Mononuclear cell (primary cell): Measurements from ENCODE around the gene SEPTIN10. TPM values are rescaled to one million over a fixed set of nuclear protein-coding genes. Genes with fewer than 3 reads are reported as not detected.

Experiments used
- H3K27me3 ChIP-seq: 2 replicates; pipeline ENCODE4 v1.6.0; 2011; ENCODE audit warnings: low read length, control low read depth; ENCODE audit not compliant: insufficient read depth
- H3K4me1 ChIP-seq: 2 replicates; pipeline ENCODE4 v1.5.1; 2011; ENCODE audit warnings: mild to moderate bottlenecking, low read length, control low read depth; ENCODE audit not compliant: insufficient read depth
- H3K4me3 ChIP-seq: 2 replicates; pipeline ENCODE4 v1.5.1; 2011; ENCODE audit warnings: mild to moderate bottlenecking, low read length, moderate library complexity
- H3K9me3 ChIP-seq: 2 replicates; pipeline ENCODE4 v1.5.1; 2011; ENCODE audit warnings: low read depth, mild to moderate bottlenecking, control low read depth, low read length
- total RNA-seq: library from RNA; depleted of rRNA; stranded (reverse); fragments of >200 nt; gene quantifications from one replicate; pipeline ENCODE4 v1.2.3, GENCODE V29; 2012

SEPTIN10 gene
- total RNA-seq, 1 donor, result 3.7 TPM

DNA sequence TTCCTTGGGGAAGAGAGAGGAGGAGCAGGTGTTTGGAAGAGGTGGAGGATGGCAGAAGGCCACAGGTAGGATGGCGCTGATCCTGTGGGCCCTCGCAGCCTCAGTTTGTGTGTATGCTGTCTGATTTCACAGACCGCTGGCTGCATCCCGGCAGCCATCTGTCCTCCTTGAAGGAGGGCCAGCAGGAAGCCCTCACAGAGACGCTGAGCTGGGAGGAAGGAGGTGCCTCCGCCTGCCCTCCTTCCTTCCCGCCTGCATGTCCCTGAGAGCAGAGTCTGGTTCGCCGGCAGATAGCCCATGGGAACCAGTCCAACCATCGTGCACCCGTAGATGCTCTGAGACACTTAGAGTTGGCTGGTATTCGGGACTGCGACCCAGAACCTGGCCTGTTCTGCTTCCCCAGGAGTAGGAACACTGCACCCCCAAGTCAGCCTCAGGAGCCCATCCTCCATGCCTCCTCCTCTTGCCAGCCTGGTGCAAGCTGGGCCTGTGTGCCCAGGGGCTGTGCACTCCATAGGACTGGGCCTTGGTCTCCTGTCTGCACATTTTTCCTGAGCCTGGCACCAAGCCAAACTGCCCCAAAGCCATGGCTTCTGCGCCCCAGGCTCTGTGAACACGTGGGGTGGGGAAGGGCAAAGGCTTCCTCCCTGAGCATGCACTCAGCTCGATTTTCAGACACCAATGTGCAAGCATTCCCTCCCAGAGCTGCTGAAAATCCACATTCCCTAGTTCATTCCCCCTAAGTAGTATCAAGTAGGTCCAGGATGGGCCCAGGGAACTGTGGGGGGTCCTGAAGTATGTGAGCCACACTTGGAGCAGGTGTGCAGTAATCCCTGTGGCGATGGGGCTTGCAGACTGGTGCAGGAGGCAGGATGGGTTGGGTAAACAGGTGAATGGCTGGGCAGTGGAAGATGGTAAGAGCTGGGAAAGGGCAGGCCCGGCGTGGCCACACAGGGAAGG is 115.6 kb downstream of the SEPTIN10 start:
- no peaks in the 10 kb centered on the region for H3K4me1 ChIP-seq
- no peaks in the 10 kb centered on the region for H3K27me3 ChIP-seq
- no peak overlapping the region for H3K4me3 ChIP-seq
- H3K9me3 ChIP-seq, result no peaks in the 10 kb centered on the region

DNA sequence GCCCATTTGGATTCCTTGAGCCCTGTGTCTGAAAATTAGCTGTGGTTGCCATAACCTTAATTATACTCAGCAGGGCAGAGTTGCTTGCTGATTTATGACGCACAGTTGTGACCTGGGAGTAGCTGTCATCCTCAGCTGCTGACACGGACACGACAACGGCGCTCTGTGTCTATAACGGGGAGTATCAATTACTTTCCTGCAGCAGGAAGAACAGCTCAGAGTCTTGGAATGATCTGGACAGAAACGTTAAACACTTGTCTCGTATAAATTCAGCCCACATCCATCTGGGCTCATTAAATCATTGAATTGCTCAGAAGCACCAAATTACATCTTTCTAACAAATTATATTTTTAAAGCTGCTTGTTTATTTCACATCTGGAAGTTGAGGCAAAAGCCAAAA is 116.3 kb downstream of the SEPTIN10 start:
- H3K9me3 ChIP-seq, result no peaks in the 10 kb centered on the region
- H3K4me1 ChIP-seq, result no peaks in the 10 kb centered on the region
- H3K4me3 ChIP-seq, result no peak overlapping the region
- no peaks in the 10 kb centered on the region for H3K27me3 ChIP-seq

DNA sequence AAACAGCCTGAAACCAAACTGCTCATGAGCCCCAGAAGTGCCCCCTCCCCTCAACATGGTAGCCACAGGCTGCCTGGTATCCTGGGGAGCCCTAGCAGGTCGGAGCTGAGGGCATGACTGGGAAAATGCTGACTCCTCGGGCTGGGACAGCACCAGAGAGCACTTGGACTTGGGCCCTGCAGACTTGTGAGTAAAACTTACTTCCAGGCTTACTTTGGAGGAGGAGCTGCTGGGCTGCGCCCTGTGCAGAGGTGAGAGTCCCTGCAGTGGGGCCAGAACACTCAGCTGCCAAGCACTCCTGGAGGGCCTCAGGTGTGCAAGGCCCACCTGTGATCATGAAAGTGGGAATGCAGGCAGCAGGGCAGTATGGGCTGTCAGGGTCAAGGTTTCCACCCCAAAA is 119.4 kb downstream of the SEPTIN10 start:
- no peak overlapping the region for H3K4me3 ChIP-seq
- no peaks in the 10 kb centered on the region for H3K27me3 ChIP-seq
- H3K9me3 ChIP-seq, result no peaks in the 10 kb centered on the region
- H3K4me1 ChIP-seq, result no peaks in the 10 kb centered on the region

DNA sequence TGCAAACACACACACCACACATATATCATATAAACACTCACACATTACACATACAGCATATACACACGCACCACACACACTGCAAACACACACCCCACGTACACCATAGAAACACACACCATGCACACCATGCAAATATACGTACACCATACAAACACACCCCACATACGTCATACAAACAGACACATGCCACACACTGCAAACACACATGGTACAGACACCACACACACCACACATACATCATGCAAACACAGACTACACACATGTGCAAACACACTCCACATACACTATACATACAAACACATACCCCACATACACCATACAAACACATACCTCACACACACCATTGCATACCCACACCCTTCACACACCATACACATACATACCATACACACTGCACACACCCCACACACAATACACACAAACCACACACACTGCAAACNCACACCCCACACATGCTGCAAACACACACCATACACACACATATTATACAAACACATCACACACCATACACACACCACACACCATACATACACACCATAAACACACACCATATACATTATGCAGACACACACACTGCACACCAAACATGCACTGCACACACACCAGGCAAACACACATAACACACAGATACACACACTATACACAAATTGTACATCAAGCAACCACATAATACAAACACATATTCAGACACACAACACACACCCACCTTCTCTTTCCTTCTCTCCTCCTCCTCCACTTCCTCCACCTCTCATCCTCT is 120.4 kb downstream of the SEPTIN10 start:
- Histone ChIP-seq H3K4me3 (no peak overlapping the region), H3K27me3 (no peaks in the 10 kb centered on the region), H3K9me3 (no peaks in the 10 kb centered on the region)

More for the DNA sequence above, 120.4 kb downstream of the SEPTIN10 start:
- no peaks in the 10 kb centered on the region for H3K4me1 ChIP-seq

Other genes with a start within 250 kb of the SEPTIN10 start
- gene SOWAHC, start 398 bp upstream of the SEPTIN10 start, total RNA-seq, result 2.3 TPM
- 217 TPM for gene RGPD5, start 180.3 kb upstream of the SEPTIN10 start, total RNA-seq